Ovary (tissue), 9 donors: Measurements from ENCODE around the gene LRTM2. TPM values are rescaled to one million over a fixed set of nuclear protein-coding genes. Genes with fewer than 3 reads are reported as not detected.
A peak's percentile ranks its signal among the peaks of the same experiment; 100 is the strongest.

Experiments
- DNase-seq, 5 donors: peaks; one replicate each; pipeline ENCODE4 v3.0.0-alpha.2; 2019 to 2020
- H3K27ac ChIP-seq, 2 donors: fragments of 200-600 bp; one replicate each; pipeline versions ENCODE4 v1.5.1 to v1.8.0; 2019 to 2022
- H3K27me3 ChIP-seq: fragments of 200-600 bp; one replicate; pipeline ENCODE4 v1.8.0; 2022
- H3K36me3 ChIP-seq: fragments of 200-600 bp; sonication (generic); one replicate; pipeline ENCODE4 v1.5.1; 2019
- H3K4me1 ChIP-seq: one replicate; pipeline ENCODE4 v1.8.1; 2013; ENCODE audit warnings: mild to moderate bottlenecking, moderate library complexity; ENCODE audit not compliant: insufficient read depth
- H3K4me3 ChIP-seq: fragments of 200-600 bp; sonication (generic); one replicate; pipeline ENCODE4 v1.5.1; 2017
- H3K9me3 ChIP-seq, 2 donors: fragments of 200-600 bp in 1 of 2; sonication (generic) in 1 of 2; one replicate each; pipeline versions ENCODE4 v1.5.1 to v1.8.1; 2013 to 2019; ENCODE audit warnings: mild to moderate bottlenecking in 1 of 2, moderate library complexity in 1 of 2
- CTCF ChIP-seq, 3 donors: fragments of 450-650 bp in 2 of 3; fragments of 200-600 bp in 1 of 3; IDR thresholded peaks; one replicate each; pipeline versions ENCODE4 v1.5.1 to v1.8.0; 2016 to 2022; ENCODE audit warnings: antibody characterized with exemption in 3 of 3, mild to moderate bottlenecking in 1 of 3
- EP300 ChIP-seq: sonication (generic); formaldehyde crosslinking; IDR thresholded peaks from one replicate; pipeline ENCODE4 v1.6.1; 2017; ENCODE audit warnings: antibody characterized with exemption
- POLR2A ChIP-seq: fragments of 450-650 bp; IDR thresholded peaks from one replicate; pipeline ENCODE4 v1.6.1; 2017; ENCODE audit warnings: antibody characterized with exemption, mild to moderate bottlenecking, moderate library complexity
- WGBS, 3 donors: extraction: QIAGEN DNeasy Blood & Tissue Kit in 1 of 3; methylation state at CpG; one replicate each; pipeline versions ENCODE4 v1.1.5 to v1.1.7; 2013 to 2017; 5-methylcytosine and 5-hydroxymethylcytosine counted together
- intact Hi-C, 4 donors: fragments of 100-400 bp; cut with DNase I; formaldehyde crosslinking; loops; one replicate each; pipeline versions ENCODE4 v1.11.0 to v1.15.1; 2022 to 2023
- polyA plus RNA-seq, 2 donors: library from polyadenylated mRNA; stranded (reverse); fragments of 200-250 nt in 1 of 2; fragments of 350-450 nt in 1 of 2; fragmentation: Illumina TruSeq in 1 of 2; extraction: RNeasy Lipid Tissue Mini Kit (QIAGEN cat#74804) in 1 of 2; gene quantifications; one replicate each; pipeline ENCODE4 v1.2.3, GENCODE V29; 2013 to 2014
- total RNA-seq, 7 donors: library from RNA; depleted of rRNA in 2 of 7; stranded (reverse); fragments of >200 nt in 2 of 7; fragmentation: NEBNext Ultra II Directional in 3 of 7; extraction: Animal tissue kit (Norgen Biotek cat#: 25700) in 3 of 7; gene quantifications; one replicate each; pipeline versions ENCODE4 v1.1.0 to v1.2.4, GENCODE V29; 2016 to 2023
- donor health status: DM: no; HTN: no; CAD: no; lungs with moderate emphysema.
- donor health status: DM: no; HTN: no; CAD: no.
- donor health status: Bipolar disorder and iron deficiency.
- donor health status: DM: yes; HTN: yes; CAD: no.
- donor health status: DM: no; HTN: no; CAD: no.
- donor health status: DM: yes; HTN: yes; CAD: no.

Gene LRTM2
- total and polyA plus RNA-seq, 9 donors = not detected

GRCh38 chr12:1843641-1844005 is 23.3 kb downstream of the LRTM2 start:
- no peaks in the 10 kb centered on the region for H3K27me3 ChIP-seq
- H3K36me3 ChIP-seq = no peaks in the 10 kb centered on the region
- H3K9me3 ChIP-seq = no peaks in the 10 kb centered on the region
- no peak overlapping the region for H3K4me3 ChIP-seq
- 53 to 57% (median 54%) methylated on average over 3 of the region's 3 CpGs for whole genome bisulfite sequencing, 3 donors
- no peak overlapping the region for H3K27ac ChIP-seq
- intact Hi-C loops = no loop called here
- no peaks in the 10 kb centered on the region for H3K4me1 ChIP-seq
- peak in 1 of 5 donors; percentile 8 for DNase-seq
- no peak for TF ChIP-seq EP300
- TF ChIP-seq CTCF (IDR thresholded peaks at IDR 0.05) = no peak
- no peak for TF ChIP-seq POLR2A

- Histone ChIP-seq H3K36me3 (no peaks in the 10 kb centered on the region), H3K4me1 (no peaks in the 10 kb centered on the region), H3K27ac (no peak overlapping the region), H3K9me3 (no peaks in the 10 kb centered on the region), H3K27me3 (no peaks in the 10 kb centered on the region), H3K4me3 (no peak overlapping the region)
- WGBS, 3 donors = 59 to 66% (median 65%) methylated on average over 10 of the region's 10 CpGs
- intact Hi-C loops = no loop called here
- no peak for TF ChIP-seq POLR2A
- TF ChIP-seq CTCF (IDR thresholded peaks at IDR 0.05) = no peak
- no peak for TF ChIP-seq EP300
- DNase-seq = peak in 1 of 5 donors; percentile 4
Measured at GRCh38 chr12:1844223-1844622, 23.9 kb downstream of the LRTM2 start.

DNA sequence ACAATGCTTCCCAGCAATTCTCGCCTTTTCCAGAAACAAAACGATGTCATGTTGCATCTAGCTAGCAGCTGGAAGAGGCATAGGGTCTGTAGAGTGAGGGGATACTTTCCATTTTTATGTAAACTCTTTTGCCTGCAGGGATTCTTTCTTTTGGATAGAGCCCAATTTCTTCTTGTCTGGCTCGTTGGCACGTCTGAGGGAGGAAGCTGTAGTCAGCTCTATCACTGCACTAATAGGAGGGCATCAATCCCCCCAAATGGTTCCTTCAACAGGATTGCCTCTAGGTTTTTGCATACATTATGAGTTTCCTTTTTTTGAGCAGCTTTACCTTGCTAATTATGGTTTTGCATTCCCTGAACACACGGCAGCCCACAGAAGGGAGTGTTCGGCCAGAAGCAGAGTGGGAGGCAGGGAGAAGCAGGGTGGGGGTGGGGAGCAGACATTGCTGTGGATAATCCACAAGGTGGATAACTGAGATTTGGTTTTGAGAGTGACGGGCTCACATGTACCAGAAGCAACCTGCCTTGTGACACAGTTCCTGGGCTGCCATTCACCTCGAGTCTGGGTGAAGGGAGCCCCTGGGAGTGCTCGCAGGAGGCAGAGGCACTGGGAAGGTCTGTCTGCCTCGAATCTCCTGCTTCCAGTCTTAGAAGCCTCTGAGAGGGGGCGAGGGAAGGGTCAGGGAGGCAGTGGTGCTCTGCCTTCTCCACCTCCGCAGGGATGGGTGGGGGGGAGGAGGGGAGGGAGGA is 24.5 kb downstream of the LRTM2 start:
- no peaks in the 10 kb centered on the region for H3K36me3 ChIP-seq
- no peaks in the 10 kb centered on the region for H3K27me3 ChIP-seq
- no peak overlapping the region for H3K4me3 ChIP-seq
- 15 to 21% (median 21%) methylated on average over 12 of the region's 12 CpGs for WGBS, 3 donors
- no peak overlapping the region for H3K27ac ChIP-seq
- TF ChIP-seq CTCF (IDR thresholded peaks at IDR 0.05) (no peak), EP300 (no peak), POLR2A (no peak)
- no peaks in the 10 kb centered on the region for H3K4me1 ChIP-seq
- DNase-seq = no peak
- no peaks in the 10 kb centered on the region for H3K9me3 ChIP-seq
- intact Hi-C loops = no loop called here

- H3K27me3 ChIP-seq = no peaks in the 10 kb centered on the region
- intact Hi-C loops = no loop called here
- no peaks in the 10 kb centered on the region for H3K36me3 ChIP-seq
- no peak overlapping the region for H3K4me3 ChIP-seq
- DNase-seq = peak in 1 of 5 donors; percentile 5
- H3K27ac ChIP-seq = no peak overlapping the region
- no peaks in the 10 kb centered on the region for H3K4me1 ChIP-seq
- H3K9me3 ChIP-seq = no peaks in the 10 kb centered on the region
- 62 to 74% (median 69%) methylated on average over 14 of the region's 14 CpGs for WGBS, 3 donors
- TF ChIP-seq EP300 (no peak), CTCF (IDR thresholded peaks at IDR 0.05) (no peak), POLR2A (no peak)
Measured at GRCh38 chr12:1845427-1845826, 25.1 kb downstream of the LRTM2 start.
